ENCODE data around the gene CDCA8.

DNA sequence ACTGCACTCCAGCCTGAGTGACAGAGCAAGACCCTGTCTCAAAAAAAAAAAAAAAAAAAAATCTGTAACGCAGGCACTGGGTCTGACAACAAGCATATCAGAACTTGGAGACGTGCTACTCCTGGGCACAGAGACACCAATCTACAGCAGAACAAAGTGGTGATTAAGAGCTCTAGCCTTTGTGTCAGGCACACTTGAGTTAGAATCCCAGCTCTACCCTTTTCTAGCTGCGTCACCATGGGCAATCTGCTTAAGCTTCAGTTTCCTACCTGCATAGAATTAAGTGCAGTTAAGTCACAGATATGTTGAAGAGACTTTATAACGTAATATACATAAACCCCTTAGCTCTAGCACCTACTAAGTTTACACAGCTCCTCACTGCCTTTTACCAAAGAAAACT lies 3.4 kb upstream of the CDCA8 start:
- TF ChIP-seq CTCF (IDR thresholded peaks at IDR 0.05): no peak
- no peak for TF ChIP-seq POLR2A (IDR thresholded peaks at IDR 0.05)

Data from Peyer's patch (tissue), 4 donors.